Gastrocnemius medialis (tissue), 4 donors: ENCODE results near the gene PHACTR1. TPM values are rescaled to one million over a fixed set of nuclear protein-coding genes. Genes with fewer than 3 reads are reported as not detected.

Experiments used
- ATAC-seq, 2 donors: fragments of 150-250 bp; one replicate each; pipeline ENCODE4 v1.9.1; 2016
- DNase-seq, 2 donors: peaks; one replicate each; pipeline ENCODE4 v3.0.0-alpha.2; 2019
- H3K27ac ChIP-seq, 4 donors: fragments of 200-600 bp; sonication (generic); 1 replicate in 1 of 4; 2 replicates in 3 of 4; pipeline ENCODE4 v1.5.1; 2016 to 2018; ENCODE audit warnings: mild to moderate bottlenecking in 2 of 4, moderate library complexity in 1 of 4
- H3K27me3 ChIP-seq, 3 donors: fragments of 200-600 bp; sonication (generic) in 2 of 3; 1 replicate in 1 of 3; 2 replicates in 2 of 3; pipeline versions ENCODE4 v1.5.1 to v1.6.0; 2016 to 2019; ENCODE audit warnings: mild to moderate bottlenecking in 1 of 3, moderate library complexity in 1 of 3
- H3K36me3 ChIP-seq, 2 donors: fragments of 200-600 bp; sonication (generic) in 1 of 2; one replicate each; pipeline ENCODE4 v1.5.1; 2017 to 2018
- H3K4me1 ChIP-seq, 2 donors: fragments of 200-600 bp; sonication (generic) in 1 of 2; one replicate each; pipeline ENCODE4 v1.5.1; 2016 to 2017; ENCODE audit warnings: mild to moderate bottlenecking in 2 of 2
- H3K4me3 ChIP-seq, 4 donors: fragments of 200-600 bp; sonication (generic) in 3 of 4; 1 replicate in 1 of 4; 2 replicates in 3 of 4; pipeline ENCODE4 v1.5.1; 2016 to 2019; ENCODE audit warnings: mild to moderate bottlenecking in 2 of 4
- H3K9me3 ChIP-seq, 3 donors: fragments of 200-600 bp; sonication (generic) in 2 of 3; 1 replicate in 1 of 3; 2 replicates in 2 of 3; pipeline ENCODE4 v1.5.1; 2016 to 2019
- POLR2A ChIP-seq, 2 donors: fragments of 450-650 bp; IDR thresholded peaks; one replicate each; pipeline ENCODE4 v1.6.1; 2017; ENCODE audit warnings: antibody characterized with exemption in 2 of 2, mild to moderate bottlenecking in 2 of 2, moderate library complexity in 2 of 2
- in situ Hi-C, 4 donors: fragments of 200-750 bp; cut with MboI; loops; one replicate each; pipeline versions ENCODE4 v1.15.0 to v1.8.0; 2017; ENCODE audit warnings: low sequenced_read_pairs in 4 of 4
- intact Hi-C: fragments of 100-400 bp; cut with DNase I; formaldehyde crosslinking; loops from one replicate; pipeline ENCODE4 v1.15.1; 2023; ENCODE audit warnings: low total_unique reads
- total RNA-seq, 4 donors: library from RNA; depleted of rRNA; stranded (reverse); fragments of >200 nt; gene quantifications; one replicate each; pipeline versions ENCODE4 v1.1.0 to v1.2.3, GENCODE V29; 2016
- TF ChIP-seq, protein P1 (sequence below), 5 experiments: fragments of 450-650 bp in 3 of 5; fragments of 200-600 bp in 2 of 5; sonication (generic) in 2 of 5; IDR thresholded peaks in 4 of 5; conservative IDR thresholded peaks in 1 of 5; 1 replicate in 4 of 5; 2 replicates in 1 of 5; pipeline ENCODE4 v1.5.1; 2016 to 2019; ENCODE audit warnings: antibody characterized with exemption in 5 of 5, mild to moderate bottlenecking in 3 of 5, moderate library complexity in 3 of 5

PHACTR1 gene
- total RNA-seq, 4 donors from 2014 or later: 0.07 to 0.82 (median 0.21) TPM

DNA sequence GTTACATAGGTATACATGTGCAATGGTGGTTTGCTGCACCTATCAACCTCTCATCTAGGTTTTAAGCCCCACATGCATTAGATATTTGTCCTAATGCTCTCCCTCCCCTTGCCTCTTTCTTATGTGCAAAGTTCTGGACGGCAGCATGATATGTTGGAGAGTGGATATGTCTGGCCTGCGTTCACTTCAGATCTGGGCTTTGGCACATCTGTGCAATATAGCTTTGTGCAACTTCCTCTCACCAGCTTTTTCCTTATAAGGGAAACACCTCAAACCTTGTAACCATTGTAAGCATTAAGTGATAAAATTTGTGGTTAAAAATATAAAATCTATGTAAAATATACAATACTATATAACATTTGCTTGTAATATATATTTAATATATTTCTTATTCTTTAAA lies 288.0 kb downstream of the PHACTR1 start:
- in situ Hi-C loops (no loop called here), intact Hi-C loops (no loop called here)
- Histone ChIP-seq H3K27ac (no peak overlapping the region), H3K36me3 (no peaks in the 10 kb centered on the region), H3K27me3 (no peaks in the 10 kb centered on the region), H3K4me3 (no peak overlapping the region), H3K4me1 (no peaks in the 10 kb centered on the region), H3K9me3 (no peaks in the 10 kb centered on the region)
- TF ChIP-seq POLR2A (IDR thresholded peaks at IDR 0.05): no peak
- TF ChIP-seq, protein P1, sequence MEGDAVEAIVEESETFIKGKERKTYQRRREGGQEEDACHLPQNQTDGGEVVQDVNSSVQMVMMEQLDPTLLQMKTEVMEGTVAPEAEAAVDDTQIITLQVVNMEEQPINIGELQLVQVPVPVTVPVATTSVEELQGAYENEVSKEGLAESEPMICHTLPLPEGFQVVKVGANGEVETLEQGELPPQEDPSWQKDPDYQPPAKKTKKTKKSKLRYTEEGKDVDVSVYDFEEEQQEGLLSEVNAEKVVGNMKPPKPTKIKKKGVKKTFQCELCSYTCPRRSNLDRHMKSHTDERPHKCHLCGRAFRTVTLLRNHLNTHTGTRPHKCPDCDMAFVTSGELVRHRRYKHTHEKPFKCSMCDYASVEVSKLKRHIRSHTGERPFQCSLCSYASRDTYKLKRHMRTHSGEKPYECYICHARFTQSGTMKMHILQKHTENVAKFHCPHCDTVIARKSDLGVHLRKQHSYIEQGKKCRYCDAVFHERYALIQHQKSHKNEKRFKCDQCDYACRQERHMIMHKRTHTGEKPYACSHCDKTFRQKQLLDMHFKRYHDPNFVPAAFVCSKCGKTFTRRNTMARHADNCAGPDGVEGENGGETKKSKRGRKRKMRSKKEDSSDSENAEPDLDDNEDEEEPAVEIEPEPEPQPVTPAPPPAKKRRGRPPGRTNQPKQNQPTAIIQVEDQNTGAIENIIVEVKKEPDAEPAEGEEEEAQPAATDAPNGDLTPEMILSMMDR (IDR thresholded peaks at IDR 0.05 in 4 of 5, conservative IDR thresholded peaks at IDR 0.05 in 1 of 5): no peak
- DNase-seq (no peak), ATAC-seq (no peak)

DNA sequence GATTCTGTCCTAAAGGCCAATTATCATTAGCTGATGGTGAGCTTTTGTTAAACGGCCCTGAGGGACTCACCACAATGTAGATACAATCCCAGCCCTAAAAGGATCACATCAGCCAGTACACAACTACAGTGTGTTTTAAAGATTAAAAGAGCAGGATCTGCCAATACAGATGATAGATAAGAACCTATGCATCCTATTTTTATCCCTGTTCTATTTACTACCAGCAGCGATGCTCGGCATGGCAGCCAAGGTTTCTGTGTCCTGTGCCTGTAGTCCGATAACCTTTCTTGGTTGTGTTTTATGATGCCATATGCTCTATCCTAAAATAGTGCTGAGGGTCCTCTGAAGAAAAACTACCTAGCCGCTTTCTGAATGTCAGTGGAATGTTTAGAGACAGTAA lies 289.4 kb downstream of the PHACTR1 start:
- no peak overlapping the region for H3K4me3 ChIP-seq
- in situ Hi-C loops (no loop called here), intact Hi-C loops (no loop called here)
- peaks cover 0 to 3% (median 0%) of the 10 kb centered on the region in 3 donors for H3K27me3 ChIP-seq
- no peaks in the 10 kb centered on the region for H3K4me1 ChIP-seq
- H3K36me3 ChIP-seq: no peaks in the 10 kb centered on the region
- ATAC-seq: no peak
- TF ChIP-seq, protein P1 (IDR thresholded peaks at IDR 0.05 in 4 of 5, conservative IDR thresholded peaks at IDR 0.05 in 1 of 5): no peak
- TF ChIP-seq POLR2A (IDR thresholded peaks at IDR 0.05): no peak
- no peak overlapping the region for H3K27ac ChIP-seq
- DNase-seq: no peak
- H3K9me3 ChIP-seq: no peaks in the 10 kb centered on the region

DNA sequence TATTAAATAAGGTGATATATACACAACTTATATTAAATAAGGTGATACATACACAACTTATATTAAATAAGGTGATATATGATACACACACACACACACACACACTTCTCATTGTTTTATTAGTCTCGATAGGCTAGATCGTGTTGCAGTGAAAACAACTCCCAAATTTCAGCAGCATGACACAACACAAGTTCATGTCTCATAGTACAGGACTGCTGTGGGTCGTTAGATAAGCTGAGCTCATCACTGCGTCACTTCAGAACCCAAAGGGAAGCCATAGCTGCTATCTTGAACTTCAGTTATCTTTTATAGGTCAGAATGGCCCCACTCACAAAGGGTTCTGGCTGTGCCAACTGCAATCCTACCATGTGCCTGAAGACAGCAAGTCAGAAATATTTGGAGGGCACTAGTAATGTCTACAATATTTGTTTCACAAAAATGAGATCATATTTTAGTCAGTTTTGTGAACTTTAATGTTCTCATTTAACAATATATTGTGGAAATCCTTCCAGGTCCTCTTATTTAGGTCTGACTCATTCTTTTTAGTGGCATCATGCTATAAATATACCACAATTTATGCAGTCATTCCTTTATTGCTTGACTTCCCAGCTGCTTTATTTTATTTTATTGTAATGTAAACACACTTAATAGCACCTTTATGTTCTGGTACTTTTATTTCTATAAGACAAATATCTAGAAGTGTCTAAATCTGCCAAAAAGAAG lies 290.2 kb downstream of the PHACTR1 start:
- Histone ChIP-seq H3K9me3 (no peaks in the 10 kb centered on the region), H3K27ac (no peak overlapping the region), H3K36me3 (no peaks in the 10 kb centered on the region), H3K4me3 (no peak overlapping the region), H3K4me1 (no peaks in the 10 kb centered on the region), H3K27me3 (peaks cover 0 to 7% (median 3%) of the 10 kb centered on the region in 3 donors)
- in situ Hi-C loops (no loop called here), intact Hi-C loops (no loop called here)
- DNase-seq (no peak), ATAC-seq (no peak)
- no peak for TF ChIP-seq POLR2A (IDR thresholded peaks at IDR 0.05)
- TF ChIP-seq, protein P1 (IDR thresholded peaks at IDR 0.05 in 4 of 5, conservative IDR thresholded peaks at IDR 0.05 in 1 of 5): no peak

DNA sequence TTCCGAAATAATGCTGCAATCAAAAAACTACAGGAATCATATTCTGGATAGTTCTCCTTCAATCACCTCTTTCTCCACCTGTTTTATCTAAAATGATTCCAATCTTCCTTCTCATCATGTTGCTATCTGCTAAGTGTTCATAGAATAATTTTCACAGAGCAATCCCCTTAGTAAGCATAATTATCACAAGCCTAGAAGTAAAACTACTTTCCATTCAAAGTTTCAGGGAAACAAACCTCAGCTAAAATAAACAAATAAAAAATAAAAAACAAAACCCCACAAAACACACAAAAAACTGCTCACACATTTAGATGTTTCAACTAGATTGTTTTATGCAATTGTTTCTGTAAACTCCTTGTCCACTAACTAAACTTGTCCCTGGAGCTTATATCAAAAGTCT lies 291.2 kb downstream of the PHACTR1 start:
- Histone ChIP-seq H3K4me1 (no peaks in the 10 kb centered on the region), H3K4me3 (no peak overlapping the region), H3K27me3 (peaks cover 8 to 16% (median 13%) of the 10 kb centered on the region in 3 donors), H3K9me3 (no peaks in the 10 kb centered on the region), H3K27ac (no peak overlapping the region), H3K36me3 (no peaks in the 10 kb centered on the region)
- intact Hi-C loops (no loop called here), in situ Hi-C loops (no loop called here)
- DNase-seq (no peak), ATAC-seq (no peak)
- no peak for TF ChIP-seq POLR2A (IDR thresholded peaks at IDR 0.05)
- TF ChIP-seq, protein P1 (IDR thresholded peaks at IDR 0.05 in 4 of 5, conservative IDR thresholded peaks at IDR 0.05 in 1 of 5): no peak
